ENCODE measurements around the gene LRRTM4.

DNA sequence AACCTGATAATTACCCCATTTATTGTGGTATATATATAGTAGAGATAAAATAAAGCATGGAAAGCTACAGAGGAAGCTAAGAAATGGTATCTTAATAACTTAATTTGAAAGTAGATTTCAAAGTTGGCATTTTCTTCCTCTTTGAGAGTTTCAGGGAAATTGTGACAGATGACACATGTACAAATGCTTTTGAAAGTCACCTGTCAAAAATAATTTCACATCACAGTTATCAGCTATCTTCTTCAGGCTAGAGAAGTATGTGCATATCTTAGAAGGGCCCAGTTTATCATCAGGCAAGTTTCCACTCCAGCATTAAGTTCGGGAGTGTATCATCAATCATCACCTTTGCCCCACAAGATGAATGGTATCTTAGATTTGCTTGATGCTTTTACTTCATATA is 457.9 kb downstream of the LRRTM4 start:
- no peak for TF ChIP-seq POLR2A (IDR thresholded peaks at IDR 0.05)
- TF ChIP-seq, protein P1, sequence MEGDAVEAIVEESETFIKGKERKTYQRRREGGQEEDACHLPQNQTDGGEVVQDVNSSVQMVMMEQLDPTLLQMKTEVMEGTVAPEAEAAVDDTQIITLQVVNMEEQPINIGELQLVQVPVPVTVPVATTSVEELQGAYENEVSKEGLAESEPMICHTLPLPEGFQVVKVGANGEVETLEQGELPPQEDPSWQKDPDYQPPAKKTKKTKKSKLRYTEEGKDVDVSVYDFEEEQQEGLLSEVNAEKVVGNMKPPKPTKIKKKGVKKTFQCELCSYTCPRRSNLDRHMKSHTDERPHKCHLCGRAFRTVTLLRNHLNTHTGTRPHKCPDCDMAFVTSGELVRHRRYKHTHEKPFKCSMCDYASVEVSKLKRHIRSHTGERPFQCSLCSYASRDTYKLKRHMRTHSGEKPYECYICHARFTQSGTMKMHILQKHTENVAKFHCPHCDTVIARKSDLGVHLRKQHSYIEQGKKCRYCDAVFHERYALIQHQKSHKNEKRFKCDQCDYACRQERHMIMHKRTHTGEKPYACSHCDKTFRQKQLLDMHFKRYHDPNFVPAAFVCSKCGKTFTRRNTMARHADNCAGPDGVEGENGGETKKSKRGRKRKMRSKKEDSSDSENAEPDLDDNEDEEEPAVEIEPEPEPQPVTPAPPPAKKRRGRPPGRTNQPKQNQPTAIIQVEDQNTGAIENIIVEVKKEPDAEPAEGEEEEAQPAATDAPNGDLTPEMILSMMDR (IDR thresholded peaks at IDR 0.05 in 4 of 5, conservative IDR thresholded peaks at IDR 0.05 in 1 of 5), result no peak

Measured in gastrocnemius medialis (tissue), 4 donors.